T-helper 17 cell (primary cell): ENCODE data around the gene UBASH3B. TPM values are rescaled to one million over a fixed set of nuclear protein-coding genes. Genes with fewer than 3 reads are reported as not detected.
"Not testable (repeated sequence)": the region's sequence is repeated elsewhere in the genome, so short reads cannot be mapped to it uniquely, and the experiment has no call there.

Source experiments
- ATAC-seq: fragments of 150-1000 bp; cut with Tn5 transposase; 2 replicates; pipeline ENCODE4 v1.10.0; 2021; ENCODE audit warnings: mild to moderate bottlenecking, moderate library complexity
- DNase-seq, 3 donors: peaks; one replicate each; pipeline versions ENCODE4 v3.0.0 to v3.0.0-alpha.2; 2020 to 2021
- H3K9me3 ChIP-seq: one replicate; pipeline ENCODE4 v1.7.0; 2013; ENCODE audit warnings: low read length, mild to moderate bottlenecking; ENCODE audit not compliant: control insufficient read depth, poor library complexity, severe bottlenecking
- H3K27ac Mint-ChIP-seq: one replicate; pipeline ENCODE4 v1.8.0; 2022; ENCODE audit warnings: mild to moderate bottlenecking, moderate library complexity, mixed read lengths
- H3K27me3 Mint-ChIP-seq: one replicate; pipeline ENCODE4 v1.8.0; 2022; ENCODE audit warnings: mixed read lengths
- H3K36me3 Mint-ChIP-seq: one replicate; pipeline ENCODE4 v1.8.0; 2022; ENCODE audit warnings: low read depth, mixed read lengths
- H3K4me1 Mint-ChIP-seq: one replicate; pipeline ENCODE4 v1.8.0; 2022; ENCODE audit warnings: mild to moderate bottlenecking, mixed read lengths
- H3K4me3 Mint-ChIP-seq: one replicate; pipeline ENCODE4 v1.8.0; 2022; ENCODE audit warnings: mild to moderate bottlenecking, moderate library complexity, mixed read lengths
- total RNA-seq, 4 donors: library from RNA in 2 of 4; stranded (reverse) in 2 of 4; gene quantifications; one replicate each; pipeline ENCODE4 v1.2.3 and lab custom pipeline; 2022 to 2026

UBASH3B gene
- total RNA-seq (10 to 100 TPM; 22.6 to 23.6 TPM), total RNA-seq (lab: John Stamatoyannopoulos, UW) (21.7 to 54.9 reads per million in 2 donors)

GRCh38 chr11:122655527-122656072, at the start of gene UBASH3B:
Gene UBASH3B, plus strand, starts transcription at chr11:122655722. Its CDS starts 328 bp downstream, at chr11:122656050.
- Mint-ChIP-seq H3K27me3 (peaks cover 10% of the 10 kb centered on the region), H3K4me1 (peaks cover 29% of the 10 kb centered on the region), H3K27ac (peak within 1 kb of the TSS; percentile 91), H3K4me3 (peak within 1 kb of the TSS; percentile 96), H3K36me3 (no peaks in the 10 kb centered on the region)
- no peaks in the 10 kb centered on the region for H3K9me3 ChIP-seq
- DNase-seq (peak; percentile 36 to 50 (median 46)), ATAC-seq (peak; percentile 81)

GRCh38 chr11:122607162-122607561, 48.4 kb upstream of the UBASH3B start:
- not testable (repeated sequence) for H3K9me3 ChIP-seq, ATAC-seq, DNase-seq, H3K4me3 Mint-ChIP-seq, H3K27ac Mint-ChIP-seq, H3K4me1 Mint-ChIP-seq, H3K36me3 Mint-ChIP-seq
- H3K27me3 Mint-ChIP-seq, result peaks cover 24% of the 10 kb centered on the region

GRCh38 chr11:122612123-122612824, 43.2 kb upstream of the UBASH3B start:
- no peak for DNase-seq
- ATAC-seq, result no peak
- H3K9me3 ChIP-seq, result no peaks in the 10 kb centered on the region
- Mint-ChIP-seq H3K27ac (no peak overlapping the region), H3K36me3 (peaks cover 2% of the 10 kb centered on the region), H3K4me3 (no peak overlapping the region), H3K27me3 (peaks cover 10% of the 10 kb centered on the region), H3K4me1 (peaks cover 2% of the 10 kb centered on the region)

- H3K4me3 Mint-ChIP-seq, result no peak overlapping the region
- ATAC-seq (no peak), DNase-seq (no peak)
- H3K36me3 Mint-ChIP-seq, result no peaks in the 10 kb centered on the region
- H3K4me1 Mint-ChIP-seq, result no peaks in the 10 kb centered on the region
- H3K9me3 ChIP-seq, result no peaks in the 10 kb centered on the region
- H3K27me3 Mint-ChIP-seq, result peaks cover 6% of the 10 kb centered on the region
- H3K27ac Mint-ChIP-seq, result no peak overlapping the region
Measured at GRCh38 chr11:122616718-122617117, 38.8 kb upstream of the UBASH3B start.

GRCh38 chr11:122617297-122617696, 38.2 kb upstream of the UBASH3B start:
- peaks cover 6% of the 10 kb centered on the region for H3K27me3 Mint-ChIP-seq
- no peaks in the 10 kb centered on the region for H3K36me3 Mint-ChIP-seq
- no peak overlapping the region for H3K27ac Mint-ChIP-seq
- no peaks in the 10 kb centered on the region for H3K9me3 ChIP-seq
- DNase-seq (no peak), ATAC-seq (no peak)
- H3K4me1 Mint-ChIP-seq, result no peaks in the 10 kb centered on the region
- no peak overlapping the region for H3K4me3 Mint-ChIP-seq

- H3K36me3 Mint-ChIP-seq, result no peaks in the 10 kb centered on the region
- H3K27ac Mint-ChIP-seq, result no peak overlapping the region
- H3K4me3 Mint-ChIP-seq, result no peak overlapping the region
- peaks cover 2% of the 10 kb centered on the region for H3K4me1 Mint-ChIP-seq
- H3K27me3 Mint-ChIP-seq, result peaks cover 6% of the 10 kb centered on the region
- DNase-seq, result no peak
- ATAC-seq, result no peak
- H3K9me3 ChIP-seq, result no peaks in the 10 kb centered on the region
Measured at GRCh38 chr11:122617926-122618325, 37.6 kb upstream of the UBASH3B start.

GRCh38 chr11:122618927-122619326, 36.6 kb upstream of the UBASH3B start:
- DNase-seq, result no peak
- no peak overlapping the region for H3K27ac Mint-ChIP-seq
- H3K9me3 ChIP-seq, result no peaks in the 10 kb centered on the region
- H3K36me3 Mint-ChIP-seq, result no peaks in the 10 kb centered on the region
- no peak for ATAC-seq
- H3K27me3 Mint-ChIP-seq, result peaks cover 9% of the 10 kb centered on the region
- H3K4me3 Mint-ChIP-seq, result no peak overlapping the region
- H3K4me1 Mint-ChIP-seq, result peaks cover 2% of the 10 kb centered on the region

GRCh38 chr11:122619757-122620156, 35.8 kb upstream of the UBASH3B start:
- ATAC-seq (no peak), DNase-seq (no peak)
- Mint-ChIP-seq H3K4me3 (no peak overlapping the region), H3K27ac (no peak overlapping the region), H3K27me3 (peaks cover 17% of the 10 kb centered on the region), H3K36me3 (no peaks in the 10 kb centered on the region), H3K4me1 (peaks cover 2% of the 10 kb centered on the region)
- no peaks in the 10 kb centered on the region for H3K9me3 ChIP-seq

- Mint-ChIP-seq H3K27me3 (peaks cover 15% of the 10 kb centered on the region), H3K4me1 (peaks cover 10% of the 10 kb centered on the region)
- H3K36me3 Mint-ChIP-seq, H3K27ac Mint-ChIP-seq, ATAC-seq, DNase-seq, H3K4me3 Mint-ChIP-seq, H3K9me3 ChIP-seq: not testable (repeated sequence)
Measured at GRCh38 chr11:122625501-122625900, 30.0 kb upstream of the UBASH3B start.

- peaks cover 15% of the 10 kb centered on the region for H3K27me3 Mint-ChIP-seq
- no peaks in the 10 kb centered on the region for H3K9me3 ChIP-seq
Measured at GRCh38 chr11:122625976-122626665, 29.4 kb upstream of the UBASH3B start.

GRCh38 chr11:122627745-122628144, 27.8 kb upstream of the UBASH3B start:
- DNase-seq (no peak), ATAC-seq (no peak)
- Mint-ChIP-seq H3K27ac (no peak overlapping the region), H3K4me3 (no peak overlapping the region), H3K36me3 (no peaks in the 10 kb centered on the region), H3K4me1 (peaks cover 8% of the 10 kb centered on the region), H3K27me3 (peaks cover 15% of the 10 kb centered on the region)
- H3K9me3 ChIP-seq, result no peaks in the 10 kb centered on the region

More at GRCh38 chr11:122625976-122626665, 29.4 kb upstream of the UBASH3B start:
- Mint-ChIP-seq H3K36me3 (no peaks in the 10 kb centered on the region), H3K27ac (no peak overlapping the region), H3K4me1 (peaks cover 10% of the 10 kb centered on the region), H3K4me3 (no peak overlapping the region)
- DNase-seq, result no peak
- no peak for ATAC-seq

- DNase-seq (peak; percentile 32 to 47 (median 33)), ATAC-seq (peak; percentile 88)
- H3K4me1 Mint-ChIP-seq, result peaks cover 10% of the 10 kb centered on the region
- no peaks in the 10 kb centered on the region for H3K9me3 ChIP-seq
- H3K4me3 Mint-ChIP-seq, result no peak overlapping the region
- no peaks in the 10 kb centered on the region for H3K36me3 Mint-ChIP-seq
- peaks cover 12% of the 10 kb centered on the region for H3K27me3 Mint-ChIP-seq
- H3K27ac Mint-ChIP-seq, result no peak overlapping the region
Measured at GRCh38 chr11:122628810-122629555, 26.5 kb upstream of the UBASH3B start.
